ENCODE data around the gene TFPI. TPM values are rescaled to one million over a fixed set of nuclear protein-coding genes. Genes with fewer than 3 reads are reported as not detected.
"Not testable (repeated sequence)": the region's sequence is repeated elsewhere in the genome, so short reads cannot be mapped to it uniquely, and the experiment has no call there.

TFPI gene
- total RNA-seq, 2 experiments from 2014 or later: not detected

DNA sequence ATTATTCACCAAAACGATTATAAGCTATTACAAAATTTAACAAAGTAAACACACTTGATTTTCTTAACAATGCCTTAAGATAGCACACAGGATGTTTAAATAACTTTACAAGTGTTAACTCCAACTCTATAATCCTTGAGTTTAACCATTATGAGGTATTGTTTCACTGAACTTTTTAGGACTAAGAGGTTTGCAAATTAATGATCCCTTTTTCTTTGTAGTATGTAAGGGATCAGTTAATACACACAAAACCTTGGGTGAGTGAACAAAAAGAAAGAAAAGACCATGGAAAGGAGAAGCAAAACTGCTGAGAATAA lies 21.5 kb upstream of the TFPI start:
- no peaks in the 10 kb centered on the region for H3K9me3 ChIP-seq (ENCODE audit: low read length)
- ChIA-PET CTCF (ENCODE audit: unreplicated experiment) (no interaction called here), POLR2A (no interaction called here)
- intact Hi-C loops (cut with micrococcal nuclease; ENCODE audit: unreplicated experiment): loop anchor here (5.0 kb wide), 2 partner anchors 73 to 267 kb away; no protein-coding TSS in a partner anchor
- no peaks in the 10 kb centered on the region for H3K79me2 ChIP-seq (ENCODE audit: insufficient read depth, low read depth, low read length)
- H3K4me2 ChIP-seq (ENCODE audit: low read length): no peak overlapping the region
- H3K27ac ChIP-seq (ENCODE audit: low read depth, low read length, poor library complexity, severe bottlenecking): no peak overlapping the region
- no peaks in the 10 kb centered on the region for H3K9me2 ChIP-seq (ENCODE audit: insufficient read depth, low read length)
- no peak for DNase-seq (ENCODE audit: low spot score)
- no peak for TF ChIP-seq EZH2phosphoT487 (IDR thresholded peaks at IDR 0.05; ENCODE audit: borderline replicate concordance, low read depth, low read length)
- TF ChIP-seq, protein P1, sequence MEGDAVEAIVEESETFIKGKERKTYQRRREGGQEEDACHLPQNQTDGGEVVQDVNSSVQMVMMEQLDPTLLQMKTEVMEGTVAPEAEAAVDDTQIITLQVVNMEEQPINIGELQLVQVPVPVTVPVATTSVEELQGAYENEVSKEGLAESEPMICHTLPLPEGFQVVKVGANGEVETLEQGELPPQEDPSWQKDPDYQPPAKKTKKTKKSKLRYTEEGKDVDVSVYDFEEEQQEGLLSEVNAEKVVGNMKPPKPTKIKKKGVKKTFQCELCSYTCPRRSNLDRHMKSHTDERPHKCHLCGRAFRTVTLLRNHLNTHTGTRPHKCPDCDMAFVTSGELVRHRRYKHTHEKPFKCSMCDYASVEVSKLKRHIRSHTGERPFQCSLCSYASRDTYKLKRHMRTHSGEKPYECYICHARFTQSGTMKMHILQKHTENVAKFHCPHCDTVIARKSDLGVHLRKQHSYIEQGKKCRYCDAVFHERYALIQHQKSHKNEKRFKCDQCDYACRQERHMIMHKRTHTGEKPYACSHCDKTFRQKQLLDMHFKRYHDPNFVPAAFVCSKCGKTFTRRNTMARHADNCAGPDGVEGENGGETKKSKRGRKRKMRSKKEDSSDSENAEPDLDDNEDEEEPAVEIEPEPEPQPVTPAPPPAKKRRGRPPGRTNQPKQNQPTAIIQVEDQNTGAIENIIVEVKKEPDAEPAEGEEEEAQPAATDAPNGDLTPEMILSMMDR (conservative IDR thresholded peaks at IDR 0.05; ENCODE audit: low read length): no peak
- no peaks in the 10 kb centered on the region for H3K4me1 ChIP-seq (ENCODE audit: insufficient read depth, low read length, poor library complexity, severe bottlenecking)
- no peak overlapping the region for H2AFZ ChIP-seq (ENCODE audit: low read length)
- no peaks in the 10 kb centered on the region for H4K20me1 ChIP-seq (ENCODE audit: insufficient read depth, low read length)
- no peaks in the 10 kb centered on the region for H3K36me3 ChIP-seq (ENCODE audit: insufficient read depth, low read length)
- no peak overlapping the region for H3K4me3 ChIP-seq (ENCODE audit: low read depth, low read length, poor library complexity, severe bottlenecking)
- BruUV-seq (replicated peaks): no TSS peak

DNA sequence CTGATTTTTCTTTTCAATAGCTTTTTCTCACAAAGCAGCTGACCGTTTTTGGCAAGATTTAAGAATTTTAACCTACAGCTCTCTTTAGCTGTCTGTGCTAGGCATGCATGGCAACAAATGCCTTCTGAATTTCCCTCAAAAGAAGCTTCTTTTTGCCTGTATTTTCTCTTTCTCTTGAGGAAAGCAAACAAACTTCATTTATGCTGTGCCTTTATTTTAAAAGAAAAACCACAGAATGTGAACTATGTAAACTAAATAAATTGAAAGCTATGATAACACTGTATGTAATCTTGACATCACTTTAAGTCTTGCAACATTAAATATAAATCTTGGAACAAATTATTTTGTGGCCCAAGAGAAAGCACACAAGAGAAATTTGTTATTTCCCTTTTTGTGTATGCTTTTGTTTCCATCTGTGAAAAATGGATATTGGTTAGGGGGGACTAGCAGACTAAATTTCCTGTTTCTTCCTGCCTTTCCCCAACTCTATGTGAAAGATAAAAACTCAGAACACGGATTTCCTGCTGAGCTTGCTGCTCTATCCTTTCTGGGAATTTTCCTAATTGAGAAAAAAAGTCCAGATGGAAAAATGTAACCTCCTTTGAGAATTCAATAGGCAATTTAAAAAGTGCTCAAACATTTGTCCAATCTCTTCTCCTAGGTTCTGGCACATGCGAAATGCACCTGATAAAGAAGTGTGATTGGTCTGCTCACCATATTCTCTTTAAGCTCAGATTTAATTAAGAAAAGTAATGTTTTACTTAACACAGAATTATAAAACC lies 20.9 kb upstream of the TFPI start:
- no peak for TF ChIP-seq EZH2phosphoT487 (IDR thresholded peaks at IDR 0.05; ENCODE audit: borderline replicate concordance, low read depth, low read length)
- TF ChIP-seq, protein P1 (conservative IDR thresholded peaks at IDR 0.05; ENCODE audit: low read length): no peak
- H2AFZ ChIP-seq (ENCODE audit: low read length): no peak overlapping the region
- H3K36me3 ChIP-seq (ENCODE audit: insufficient read depth, low read length): no peaks in the 10 kb centered on the region
- no peaks in the 10 kb centered on the region for H3K9me3 ChIP-seq (ENCODE audit: low read length)
- H3K9me2 ChIP-seq (ENCODE audit: insufficient read depth, low read length): no peaks in the 10 kb centered on the region
- H4K20me1 ChIP-seq (ENCODE audit: insufficient read depth, low read length): no peaks in the 10 kb centered on the region
- no TSS peak for BruUV-seq (replicated peaks)
- intact Hi-C loops (cut with micrococcal nuclease; ENCODE audit: unreplicated experiment): loop anchor here (5.0 kb wide), 2 partner anchors 73 to 267 kb away; no protein-coding TSS in a partner anchor
- H3K4me2 ChIP-seq (ENCODE audit: low read length): no peak overlapping the region
- H3K79me2 ChIP-seq (ENCODE audit: insufficient read depth, low read depth, low read length): no peaks in the 10 kb centered on the region
- no peak overlapping the region for H3K4me3 ChIP-seq (ENCODE audit: low read depth, low read length, poor library complexity, severe bottlenecking)
- no peak overlapping the region for H3K27ac ChIP-seq (ENCODE audit: low read depth, low read length, poor library complexity, severe bottlenecking)
- no peaks in the 10 kb centered on the region for H3K4me1 ChIP-seq (ENCODE audit: insufficient read depth, low read length, poor library complexity, severe bottlenecking)
- POLR2A ChIA-PET: interaction anchor here (0.5 kb wide), 1 partner anchor 806 kb away, joined by 5 read pairs; no protein-coding TSS in a partner anchor
- CTCF ChIA-PET (ENCODE audit: unreplicated experiment): no interaction called here
- no peak for DNase-seq (ENCODE audit: low spot score)

DNA sequence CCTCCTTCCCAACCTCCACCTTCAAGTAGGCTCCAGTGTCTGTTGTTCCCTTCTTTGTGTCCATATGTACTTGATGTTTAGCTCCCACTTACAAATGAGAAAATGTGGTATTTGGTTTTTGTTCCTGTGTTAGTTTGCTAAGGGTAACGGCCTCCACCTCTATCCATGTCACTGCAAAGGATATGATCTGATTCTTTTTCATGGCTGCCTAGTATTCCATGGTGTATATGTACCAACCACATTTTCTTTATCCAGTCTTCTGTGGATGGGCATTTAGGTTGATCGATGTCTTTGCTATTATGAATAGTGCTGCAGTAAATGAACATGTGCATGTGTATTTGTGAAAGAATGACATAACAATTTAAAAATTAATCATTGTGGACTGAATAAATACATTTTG lies 19.5 kb upstream of the TFPI start:
- no peak for DNase-seq (ENCODE audit: low spot score)
- BruUV-seq (replicated peaks): no TSS peak
- Histone ChIP-seq H3K9me2 (ENCODE audit: insufficient read depth, low read length) (no peaks in the 10 kb centered on the region), H3K27ac (ENCODE audit: low read depth, low read length, poor library complexity, severe bottlenecking) (no peak overlapping the region), H2AFZ (ENCODE audit: low read length) (no peak overlapping the region), H4K20me1 (ENCODE audit: insufficient read depth, low read length) (no peaks in the 10 kb centered on the region), H3K4me3 (ENCODE audit: low read depth, low read length, poor library complexity, severe bottlenecking) (no peak overlapping the region), H3K4me1 (ENCODE audit: insufficient read depth, low read length, poor library complexity, severe bottlenecking) (no peaks in the 10 kb centered on the region), H3K36me3 (ENCODE audit: insufficient read depth, low read length) (no peaks in the 10 kb centered on the region), H3K4me2 (ENCODE audit: low read length) (no peak overlapping the region), H3K79me2 (ENCODE audit: insufficient read depth, low read depth, low read length) (no peaks in the 10 kb centered on the region), H3K9me3 (ENCODE audit: low read length) (no peaks in the 10 kb centered on the region)
- POLR2A ChIA-PET: interaction anchor here (0.6 to 0.7 kb wide), 2 partner anchors 10 to 257 kb away, joined by 3 to 4 read pairs; no protein-coding TSS in a partner anchor
- CTCF ChIA-PET (ENCODE audit: unreplicated experiment): no interaction called here
- TF ChIP-seq EZH2phosphoT487 (IDR thresholded peaks at IDR 0.05; ENCODE audit: borderline replicate concordance, low read depth, low read length): no peak
- TF ChIP-seq, protein P1 (conservative IDR thresholded peaks at IDR 0.05; ENCODE audit: low read length): no peak
- intact Hi-C loops (cut with micrococcal nuclease; ENCODE audit: unreplicated experiment): no loop called here

DNA sequence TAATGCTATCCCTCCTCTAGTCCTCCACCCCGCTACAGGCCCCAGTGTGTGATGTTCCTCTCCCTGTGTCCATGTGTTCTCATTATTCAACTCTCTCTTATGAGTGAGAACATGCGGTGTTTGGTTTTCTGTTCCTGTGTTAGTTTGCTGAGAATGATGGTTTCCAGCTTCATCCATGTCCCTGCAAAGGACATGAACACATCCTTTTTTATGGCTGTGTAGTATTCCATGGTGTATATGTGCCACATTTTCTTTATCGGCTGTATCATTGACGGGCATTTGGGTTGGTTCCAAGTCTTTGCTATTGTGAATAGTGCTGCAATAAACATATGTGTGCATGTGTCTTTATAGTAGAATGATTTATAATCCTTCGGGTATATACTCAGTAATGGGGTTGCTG lies 17.8 kb upstream of the TFPI start:
- H3K9me3 ChIP-seq (ENCODE audit: low read length); H3K9me2 ChIP-seq (ENCODE audit: insufficient read depth, low read length); H3K4me2 ChIP-seq (ENCODE audit: low read length); H3K4me1 ChIP-seq (ENCODE audit: insufficient read depth, low read length, poor library complexity, severe bottlenecking); H3K36me3 ChIP-seq (ENCODE audit: insufficient read depth, low read length); CTCF ChIA-PET (ENCODE audit: unreplicated experiment); BruUV-seq (replicated peaks); H3K4me3 ChIP-seq (ENCODE audit: low read depth, low read length, poor library complexity, severe bottlenecking); POLR2A ChIA-PET; H2AFZ ChIP-seq (ENCODE audit: low read length); H3K79me2 ChIP-seq (ENCODE audit: insufficient read depth, low read depth, low read length); DNase-seq (ENCODE audit: low spot score); H3K27ac ChIP-seq (ENCODE audit: low read depth, low read length, poor library complexity, severe bottlenecking); H4K20me1 ChIP-seq (ENCODE audit: insufficient read depth, low read length); intact Hi-C loops (cut with micrococcal nuclease; ENCODE audit: unreplicated experiment): not testable (repeated sequence)

Measured in OCI-LY7 (cell line).